D341Med (cell line): ENCODE results near the gene CAST.

Experiments used
- DNase-seq: peaks from one replicate; pipeline ENCODE4 v3.0.0; 2012; ENCODE audit warnings: low spot score

CAST gene

GRCh38 chr5:96675882-96676281 lies 13.7 kb downstream of the CAST start:
- DNase-seq = no peak

GRCh38 chr5:96677496-96677895 lies 15.3 kb downstream of the CAST start:
- no peak for DNase-seq

DNA sequence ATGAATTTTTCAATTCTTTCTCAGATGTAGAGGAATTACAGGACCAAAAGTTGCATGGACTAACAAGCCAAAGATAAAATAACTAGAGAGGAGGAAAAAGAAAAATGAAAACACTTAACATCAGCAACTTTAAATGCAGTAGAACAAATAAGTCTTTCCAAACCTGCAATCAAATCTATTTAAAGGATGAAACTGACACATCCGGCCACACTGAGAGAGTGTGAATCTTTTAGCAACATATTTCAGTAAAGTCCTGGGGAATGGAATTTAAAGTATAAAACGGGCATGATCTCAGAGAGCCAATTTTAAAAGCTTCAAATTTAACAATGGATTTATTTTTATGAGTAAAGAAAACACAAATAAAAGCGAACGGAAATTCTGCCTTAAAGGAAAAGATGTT lies 17.1 kb downstream of the CAST start:
- DNase-seq = no peak

- DNase-seq = peak; percentile 62
These were observed 18.7 kb downstream of the CAST start for GRCh38 chr5:96680759-96681470.

- no peak for DNase-seq
These were observed 21.2 kb downstream of the CAST start for GRCh38 chr5:96683392-96683791.

- no peak for DNase-seq
These were observed 21.6 kb downstream of the CAST start for GRCh38 chr5:96683810-96684209.

GRCh38 chr5:96687080-96687479 lies 24.9 kb downstream of the CAST start:
- no peak for DNase-seq

- peak; percentile 40 for DNase-seq
These were observed 25.8 kb downstream of the CAST start for GRCh38 chr5:96687812-96688453.

GRCh38 chr5:96690861-96691260 lies 28.7 kb downstream of the CAST start:
- DNase-seq = no peak

DNA sequence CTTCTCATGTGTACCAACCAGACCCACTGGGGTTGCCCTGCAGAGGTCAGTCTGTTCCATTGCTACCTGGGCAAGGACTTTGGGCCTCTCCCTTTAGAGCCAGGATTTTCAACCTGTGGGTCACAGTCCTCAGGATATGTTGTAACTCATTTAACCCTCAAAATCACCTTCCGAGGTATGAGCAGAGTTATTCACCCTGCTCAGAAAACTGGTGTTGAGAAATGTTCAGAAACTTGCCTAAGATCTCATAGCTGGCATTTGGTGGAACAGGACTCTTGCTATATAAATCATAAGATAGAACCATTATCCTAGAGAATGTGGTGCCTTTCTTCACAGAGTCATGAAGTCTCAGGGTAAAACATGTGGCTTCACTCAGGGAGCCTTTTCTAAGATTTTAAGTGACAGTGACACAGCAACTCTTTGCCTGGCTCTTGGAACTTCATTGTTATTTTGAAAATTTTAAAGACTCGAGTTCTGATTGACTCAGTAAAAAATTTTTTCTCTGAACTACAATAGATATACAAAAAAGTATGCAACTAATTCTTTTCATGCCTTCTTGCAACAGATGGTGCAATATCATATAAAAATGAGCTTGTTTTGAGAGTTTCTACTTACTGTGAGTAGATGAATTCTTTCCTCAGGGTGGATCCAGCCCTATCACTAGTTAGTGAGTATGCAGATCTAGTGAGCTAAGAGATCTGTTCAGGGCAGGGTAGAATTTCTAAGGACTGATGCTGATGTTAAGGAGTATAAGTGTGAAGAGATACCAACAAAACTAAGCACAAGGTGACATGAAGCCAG lies 29.5 kb downstream of the CAST start:
- DNase-seq = no peak

DNA sequence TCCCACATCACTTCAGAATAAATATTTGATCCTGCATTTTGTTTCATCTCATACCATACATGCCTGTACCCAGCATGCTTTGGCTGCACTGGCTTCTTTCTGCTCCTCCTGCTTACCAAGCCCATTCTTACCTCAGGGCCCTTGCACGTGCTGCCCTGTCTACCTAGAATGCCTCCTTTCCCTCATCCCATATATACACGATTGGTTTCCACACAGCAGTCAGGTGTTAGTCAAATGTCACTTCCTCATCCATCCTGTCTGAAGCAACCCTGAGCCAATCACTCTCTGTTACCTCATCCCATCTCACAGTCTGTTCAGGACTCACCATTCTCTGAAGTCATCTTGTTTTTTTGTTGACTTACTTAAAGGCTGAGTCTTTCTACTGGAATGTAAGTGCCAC lies 30.3 kb downstream of the CAST start:
- no peak for DNase-seq

DNA sequence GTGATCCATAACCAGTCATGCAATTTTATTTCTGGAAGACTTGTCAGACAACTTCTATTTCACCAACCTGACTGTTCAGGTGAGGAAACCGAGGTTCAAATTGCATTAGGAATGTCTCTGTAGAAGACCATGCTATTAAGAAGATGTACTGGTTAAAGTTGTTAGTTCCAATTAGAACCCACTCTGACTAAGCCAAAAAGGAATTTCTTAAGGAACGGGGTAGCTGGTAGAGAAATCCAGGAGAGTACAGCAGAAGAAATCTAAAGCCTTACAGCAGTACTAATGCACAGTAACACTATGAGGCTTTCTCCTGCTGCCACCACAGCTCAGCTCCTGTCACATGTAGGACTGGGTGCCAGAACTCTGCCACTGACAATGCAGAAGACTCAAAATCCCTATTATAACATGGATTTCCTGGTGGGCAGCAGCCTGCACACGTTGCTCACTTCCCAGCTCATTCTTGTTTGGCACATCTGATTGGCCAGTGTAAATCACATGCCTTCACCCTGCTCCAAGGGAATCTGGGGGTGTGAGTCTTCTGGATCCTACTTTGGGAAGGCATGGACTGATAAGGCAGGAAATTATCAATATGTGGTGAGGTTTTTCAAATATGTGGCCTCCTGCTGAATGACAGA lies 37.1 kb downstream of the CAST start:
- DNase-seq = peak; percentile 22

DNA sequence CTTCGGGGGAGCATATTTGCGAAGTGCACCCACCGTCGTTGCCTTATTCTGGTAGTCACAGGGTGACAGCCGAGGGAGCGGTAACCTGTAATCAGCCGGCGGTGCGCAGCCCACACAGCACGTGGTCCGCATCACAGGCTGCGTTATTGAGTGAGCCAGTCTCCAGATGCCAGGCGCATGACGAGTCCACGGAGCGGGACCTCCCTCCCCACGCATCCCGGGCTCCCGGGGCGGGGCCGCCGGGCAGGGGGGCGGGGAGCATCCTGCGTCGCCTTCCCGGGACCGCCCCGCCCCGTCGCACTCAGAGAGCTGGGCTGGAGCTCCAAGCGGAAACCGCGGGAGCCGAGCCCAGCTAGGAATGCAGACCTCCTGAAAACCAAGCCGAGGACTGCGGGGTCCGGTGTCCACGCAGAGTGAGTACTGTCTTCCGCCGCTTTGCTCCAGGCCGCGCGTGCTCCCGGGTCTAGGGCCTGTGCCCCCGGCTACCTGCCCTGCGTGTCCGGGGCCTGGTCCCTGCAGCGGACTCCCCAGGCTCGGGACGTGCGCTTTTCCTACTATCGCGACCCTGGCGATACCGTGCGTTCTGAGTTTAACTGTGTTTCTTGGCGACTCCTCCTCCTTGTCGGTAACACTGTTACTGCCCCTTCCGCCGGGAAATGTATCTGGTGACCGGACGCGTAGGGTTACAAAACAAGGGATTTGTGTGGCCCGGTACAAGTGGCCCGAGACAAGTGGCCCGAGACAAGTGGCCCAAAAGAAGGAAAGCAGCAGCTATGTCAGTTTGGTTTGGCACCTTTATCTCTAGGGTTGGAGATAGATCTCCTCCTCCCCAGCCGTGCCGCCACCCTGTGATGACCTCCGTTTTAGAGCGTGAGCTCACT lies 40.6 kb downstream of the CAST start:
- DNase-seq = peak; percentile 94

DNA sequence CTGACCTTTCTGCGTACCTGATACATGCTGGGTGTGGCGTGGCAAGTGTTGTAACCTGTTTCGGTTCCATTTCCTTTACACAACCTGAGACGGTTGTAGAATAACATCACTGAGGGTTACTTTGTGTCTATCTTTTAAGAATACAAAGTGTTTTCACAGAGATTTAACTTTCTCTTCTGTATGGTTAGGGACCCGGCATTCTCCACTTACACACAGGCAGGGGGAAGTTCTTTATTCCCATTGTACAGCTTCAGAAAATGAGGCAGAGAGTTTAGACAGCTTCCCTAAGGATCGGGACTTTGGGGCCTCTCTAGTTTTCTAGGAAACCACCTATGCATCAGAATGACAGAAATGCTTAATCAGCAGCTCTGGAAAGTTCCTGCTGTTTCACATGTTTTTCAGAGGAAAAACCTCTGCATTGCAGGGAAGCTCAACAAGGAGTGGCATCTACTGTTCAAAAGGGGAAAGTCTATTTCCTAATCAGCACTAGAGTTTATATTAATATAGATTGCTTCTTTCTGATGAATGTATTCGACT lies 41.3 kb downstream of the CAST start:
- DNase-seq = no peak

- no peak for DNase-seq
These were observed 41.8 kb downstream of the CAST start for GRCh38 chr5:96703995-96704394.

DNA sequence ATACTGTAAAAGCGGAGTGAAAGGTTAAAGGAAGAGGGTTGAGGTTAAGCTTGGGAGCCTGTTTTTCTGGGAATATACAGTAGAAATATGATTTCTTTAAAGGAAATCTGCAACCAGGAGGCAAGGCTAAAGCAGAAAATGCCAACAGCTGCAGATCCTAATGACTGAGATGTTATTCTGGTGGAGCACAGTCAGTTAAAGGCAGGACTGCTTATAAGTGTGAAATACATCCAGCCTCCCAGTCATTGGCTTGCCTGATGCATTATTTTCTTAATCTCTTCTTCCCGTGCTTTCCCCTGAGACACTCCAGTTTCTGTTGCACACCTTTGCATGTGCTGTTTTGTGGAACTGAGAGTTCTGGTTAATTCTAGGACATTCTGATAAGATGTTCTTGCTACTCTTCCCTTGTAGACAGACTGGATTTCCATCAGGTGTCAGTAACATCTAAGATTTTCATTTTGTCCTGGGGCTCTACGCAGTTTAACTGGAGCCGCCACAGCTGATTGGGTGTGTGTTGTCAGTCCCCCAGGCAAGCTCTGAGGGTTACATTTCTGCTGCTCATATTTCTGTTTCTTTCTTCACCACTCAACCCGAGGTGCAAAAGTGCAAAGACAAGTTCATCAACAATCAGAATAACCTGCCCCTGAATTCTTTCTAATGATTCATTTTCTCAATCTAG lies 44.4 kb downstream of the CAST start:
- DNase-seq = no peak

GRCh38 chr5:96708600-96708999 lies 46.4 kb downstream of the CAST start:
- no peak for DNase-seq

DNA sequence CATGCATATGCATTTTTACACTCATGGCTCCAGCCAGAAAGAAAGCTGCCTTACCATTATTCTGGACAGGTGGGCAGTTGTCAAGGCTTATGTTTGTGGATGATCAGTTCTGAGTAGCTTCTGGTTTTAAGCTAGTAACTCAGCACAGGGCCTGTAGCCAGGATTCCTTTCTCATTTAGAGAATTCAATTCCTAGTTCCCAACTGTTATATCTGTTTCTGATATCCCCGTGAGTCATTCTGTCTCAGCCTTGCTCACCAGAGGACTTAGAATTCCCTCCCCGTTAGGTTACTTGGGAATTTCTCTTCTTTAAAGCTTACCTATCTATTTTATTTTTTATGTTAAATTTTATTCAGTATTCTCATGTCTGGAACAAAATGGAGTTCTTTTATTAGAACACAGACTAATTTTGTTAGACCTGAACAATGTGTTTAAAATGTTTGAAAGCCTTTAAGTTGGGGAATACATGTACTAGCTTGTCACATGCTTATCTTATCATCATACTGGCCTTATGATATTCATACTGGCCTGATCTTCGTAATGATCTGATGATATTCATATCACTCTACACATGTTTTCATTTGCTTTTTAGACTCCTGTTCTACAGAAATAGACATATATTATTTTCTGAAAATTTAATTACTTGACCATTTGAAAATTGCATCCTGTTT lies 47.1 kb downstream of the CAST start:
- DNase-seq = no peak

- no peak for DNase-seq
These were observed 50.0 kb downstream of the CAST start for GRCh38 chr5:96712100-96712746.

- no peak for DNase-seq
These were observed 52.3 kb downstream of the CAST start for GRCh38 chr5:96714450-96714849.
